ENCODE results near the gene RAB14.
A peak's percentile ranks its signal among the peaks of the same experiment; 100 is the strongest.

DNA sequence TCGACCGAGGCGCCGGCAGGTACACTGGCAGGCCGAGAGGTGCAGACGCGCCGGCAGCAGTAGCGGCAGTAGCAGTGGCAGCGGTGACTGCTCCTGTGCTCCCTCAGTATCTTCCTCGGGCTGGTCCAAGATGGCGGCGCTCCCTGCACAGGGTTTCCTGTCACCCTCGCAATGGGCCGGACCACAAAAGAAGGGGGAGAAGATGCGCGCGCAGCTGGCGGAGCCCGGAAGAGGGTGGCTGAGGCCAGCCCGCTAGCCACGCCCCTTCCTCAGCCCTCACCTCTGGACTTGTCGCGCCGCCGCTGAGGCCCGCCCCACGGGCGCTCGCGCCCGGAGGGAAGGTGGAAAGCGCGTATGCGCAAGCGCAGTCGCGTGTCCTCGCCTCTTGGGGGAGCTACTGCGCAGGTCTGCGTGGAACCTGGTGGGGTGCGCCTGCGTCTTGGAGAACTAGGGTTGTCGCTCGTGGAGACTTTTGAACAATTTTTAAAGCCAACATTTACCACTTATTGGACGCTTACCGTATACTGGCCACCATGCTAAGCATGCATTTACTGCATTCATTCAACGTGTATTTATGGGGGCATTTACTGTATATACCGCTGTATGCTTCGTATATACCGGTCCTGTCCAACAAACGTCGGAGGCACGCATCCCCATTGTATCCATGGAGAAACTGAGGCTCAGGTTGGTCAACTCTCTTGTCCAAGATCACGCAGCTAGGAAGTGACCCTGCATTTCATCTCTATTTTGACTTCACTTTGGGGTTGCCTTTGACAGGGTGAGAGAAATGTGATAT, at the start of gene RAB14:
- TF ChIP-seq EP300 (IDR thresholded peaks at IDR 0.05; ENCODE audit: borderline replicate concordance in 1 of 2, control insufficient read depth in 1 of 2, low read depth in 2 of 2, low read length in 2 of 2) (no peak), MYC (IDR thresholded peaks at IDR 0.05; ENCODE audit: insufficient read depth, insufficient read length, insufficient replicate concordance, low read length, severe bottlenecking) (no peak), POLR2A (IDR thresholded peaks at IDR 0.05; ENCODE audit: low read depth, low read length) (peak; percentile 99), HDGF (IDR thresholded peaks at IDR 0.05) (peak; percentile 94), YBX1 (IDR thresholded peaks at IDR 0.05) (no peak)
- TF ChIP-seq, protein P1, sequence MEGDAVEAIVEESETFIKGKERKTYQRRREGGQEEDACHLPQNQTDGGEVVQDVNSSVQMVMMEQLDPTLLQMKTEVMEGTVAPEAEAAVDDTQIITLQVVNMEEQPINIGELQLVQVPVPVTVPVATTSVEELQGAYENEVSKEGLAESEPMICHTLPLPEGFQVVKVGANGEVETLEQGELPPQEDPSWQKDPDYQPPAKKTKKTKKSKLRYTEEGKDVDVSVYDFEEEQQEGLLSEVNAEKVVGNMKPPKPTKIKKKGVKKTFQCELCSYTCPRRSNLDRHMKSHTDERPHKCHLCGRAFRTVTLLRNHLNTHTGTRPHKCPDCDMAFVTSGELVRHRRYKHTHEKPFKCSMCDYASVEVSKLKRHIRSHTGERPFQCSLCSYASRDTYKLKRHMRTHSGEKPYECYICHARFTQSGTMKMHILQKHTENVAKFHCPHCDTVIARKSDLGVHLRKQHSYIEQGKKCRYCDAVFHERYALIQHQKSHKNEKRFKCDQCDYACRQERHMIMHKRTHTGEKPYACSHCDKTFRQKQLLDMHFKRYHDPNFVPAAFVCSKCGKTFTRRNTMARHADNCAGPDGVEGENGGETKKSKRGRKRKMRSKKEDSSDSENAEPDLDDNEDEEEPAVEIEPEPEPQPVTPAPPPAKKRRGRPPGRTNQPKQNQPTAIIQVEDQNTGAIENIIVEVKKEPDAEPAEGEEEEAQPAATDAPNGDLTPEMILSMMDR (IDR thresholded peaks at IDR 0.05 in 2 of 3, conservative IDR thresholded peaks at IDR 0.05 in 1 of 3; ENCODE audit: control insufficient read depth in 2 of 3, extremely low read depth in 1 of 3, insufficient read depth in 1 of 3, low read depth in 3 of 3, low read length in 3 of 3): peak; percentile 58 to 78 (median 69); a peak in 5 of 6 replicates
- TF ChIP-seq, protein P2, sequence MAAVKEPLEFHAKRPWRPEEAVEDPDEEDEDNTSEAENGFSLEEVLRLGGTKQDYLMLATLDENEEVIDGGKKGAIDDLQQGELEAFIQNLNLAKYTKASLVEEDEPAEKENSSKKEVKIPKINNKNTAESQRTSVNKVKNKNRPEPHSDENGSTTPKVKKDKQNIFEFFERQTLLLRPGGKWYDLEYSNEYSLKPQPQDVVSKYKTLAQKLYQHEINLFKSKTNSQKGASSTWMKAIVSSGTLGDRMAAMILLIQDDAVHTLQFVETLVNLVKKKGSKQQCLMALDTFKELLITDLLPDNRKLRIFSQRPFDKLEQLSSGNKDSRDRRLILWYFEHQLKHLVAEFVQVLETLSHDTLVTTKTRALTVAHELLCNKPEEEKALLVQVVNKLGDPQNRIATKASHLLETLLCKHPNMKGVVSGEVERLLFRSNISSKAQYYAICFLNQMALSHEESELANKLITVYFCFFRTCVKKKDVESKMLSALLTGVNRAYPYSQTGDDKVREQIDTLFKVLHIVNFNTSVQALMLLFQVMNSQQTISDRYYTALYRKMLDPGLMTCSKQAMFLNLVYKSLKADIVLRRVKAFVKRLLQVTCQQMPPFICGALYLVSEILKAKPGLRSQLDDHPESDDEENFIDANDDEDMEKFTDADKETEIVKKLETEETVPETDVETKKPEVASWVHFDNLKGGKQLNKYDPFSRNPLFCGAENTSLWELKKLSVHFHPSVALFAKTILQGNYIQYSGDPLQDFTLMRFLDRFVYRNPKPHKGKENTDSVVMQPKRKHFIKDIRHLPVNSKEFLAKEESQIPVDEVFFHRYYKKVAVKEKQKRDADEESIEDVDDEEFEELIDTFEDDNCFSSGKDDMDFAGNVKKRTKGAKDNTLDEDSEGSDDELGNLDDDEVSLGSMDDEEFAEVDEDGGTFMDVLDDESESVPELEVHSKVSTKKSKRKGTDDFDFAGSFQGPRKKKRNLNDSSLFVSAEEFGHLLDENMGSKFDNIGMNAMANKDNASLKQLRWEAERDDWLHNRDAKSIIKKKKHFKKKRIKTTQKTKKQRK (IDR thresholded peaks at IDR 0.05; ENCODE audit: low read depth, low read length): no peak
